ENCODE data around the gene TULP3.
A peak's percentile ranks its signal among the peaks of the same experiment; 100 is the strongest.

TULP3 gene

GRCh38 chr12:2877047-2877952 lies 13.4 kb upstream of the TULP3 start, which contains the start of the genes FOXM1 and RHNO1:
FOXM1 (minus strand) TSS chr12:2877174; CDS start chr12:2874478, 2,696 bp downstream.
RHNO1 (plus strand) TSS chr12:2877223; CDS start chr12:2885367, 8,144 bp downstream.
- peak; percentile 76 to 78 (median 78) for DNase-seq (ENCODE audit: low read depth in 3 of 3)

DNA sequence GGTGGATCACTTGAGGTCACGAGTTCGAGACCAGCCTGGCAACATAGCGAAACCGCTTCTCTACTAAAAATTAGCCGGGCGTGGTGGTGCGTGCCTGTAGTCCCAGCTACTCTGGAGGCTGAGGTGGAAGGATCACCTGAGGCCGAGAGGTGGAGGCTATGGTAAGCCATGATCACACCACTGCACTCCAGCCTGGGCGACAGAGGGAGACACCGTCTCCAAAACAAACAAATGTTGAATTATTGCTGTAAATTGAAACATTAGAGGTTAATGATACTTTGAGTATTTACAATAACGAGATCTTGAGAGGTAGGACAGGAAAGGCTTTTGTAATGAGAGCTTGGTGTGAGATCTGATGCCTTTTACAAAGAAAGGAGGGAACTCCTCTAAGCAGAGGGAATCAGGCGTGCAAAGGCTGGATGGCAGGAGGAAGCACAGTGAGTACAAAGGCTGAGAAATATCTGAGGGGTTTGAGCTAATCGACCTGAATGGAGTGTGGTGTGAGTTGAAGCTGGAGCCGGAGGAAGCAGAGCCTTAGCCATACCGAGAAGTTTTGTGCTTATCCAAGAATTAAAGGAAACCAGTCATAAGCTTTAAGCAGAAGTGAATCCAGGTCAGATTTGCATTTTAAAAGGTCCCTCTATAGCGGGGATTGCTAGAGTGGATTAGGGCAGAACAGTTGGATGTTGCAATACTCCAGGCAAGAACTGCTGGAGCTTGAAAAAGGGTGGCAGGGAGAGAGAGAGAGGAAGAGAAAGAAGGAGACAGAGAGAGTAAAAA lies 12.5 kb upstream of the TULP3 start:
- DNase-seq (ENCODE audit: low read depth in 3 of 3): no peak

DNA sequence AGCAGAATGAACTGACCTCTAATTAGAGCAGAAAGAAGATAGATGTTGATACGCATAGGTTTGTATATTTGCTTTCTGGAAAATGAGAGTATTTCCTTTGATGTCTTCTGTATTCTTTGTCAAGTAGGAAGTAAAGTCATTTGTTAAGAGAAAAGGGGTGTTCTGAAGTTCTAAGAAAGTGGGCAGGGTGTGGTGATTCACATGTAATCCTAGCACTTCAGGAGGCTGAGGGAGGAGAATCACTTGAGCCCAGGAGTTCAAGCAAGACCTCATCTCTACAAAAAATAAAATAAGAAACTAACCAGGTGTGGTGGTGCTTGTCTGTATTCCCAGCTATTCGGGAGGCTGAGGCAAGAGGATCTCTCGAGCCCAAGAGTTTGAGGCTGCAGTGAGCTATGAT lies 10.8 kb upstream of the TULP3 start:
- DNase-seq (ENCODE audit: low read depth in 3 of 3): no peak

DNA sequence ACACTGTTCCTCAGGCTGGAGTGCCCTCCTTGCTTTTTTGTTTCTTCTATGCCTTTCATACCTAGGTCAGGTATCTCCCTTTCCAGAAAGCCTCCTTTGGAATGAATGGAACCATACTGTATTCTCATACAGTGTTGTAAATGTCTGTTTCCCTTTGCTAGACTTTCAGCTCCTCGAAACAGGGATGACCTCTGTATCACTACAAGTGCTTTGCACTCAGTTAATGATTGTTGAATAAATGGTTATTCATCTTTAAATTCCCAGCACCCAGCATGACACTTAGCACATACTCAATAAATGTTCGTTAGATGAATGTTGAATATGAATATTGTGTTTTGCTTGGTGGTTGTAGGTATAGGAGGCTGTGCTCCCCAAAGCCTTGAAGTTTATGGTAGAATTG lies 5.9 kb upstream of the TULP3 start:
- no peak for DNase-seq (ENCODE audit: low read depth in 3 of 3)

DNA sequence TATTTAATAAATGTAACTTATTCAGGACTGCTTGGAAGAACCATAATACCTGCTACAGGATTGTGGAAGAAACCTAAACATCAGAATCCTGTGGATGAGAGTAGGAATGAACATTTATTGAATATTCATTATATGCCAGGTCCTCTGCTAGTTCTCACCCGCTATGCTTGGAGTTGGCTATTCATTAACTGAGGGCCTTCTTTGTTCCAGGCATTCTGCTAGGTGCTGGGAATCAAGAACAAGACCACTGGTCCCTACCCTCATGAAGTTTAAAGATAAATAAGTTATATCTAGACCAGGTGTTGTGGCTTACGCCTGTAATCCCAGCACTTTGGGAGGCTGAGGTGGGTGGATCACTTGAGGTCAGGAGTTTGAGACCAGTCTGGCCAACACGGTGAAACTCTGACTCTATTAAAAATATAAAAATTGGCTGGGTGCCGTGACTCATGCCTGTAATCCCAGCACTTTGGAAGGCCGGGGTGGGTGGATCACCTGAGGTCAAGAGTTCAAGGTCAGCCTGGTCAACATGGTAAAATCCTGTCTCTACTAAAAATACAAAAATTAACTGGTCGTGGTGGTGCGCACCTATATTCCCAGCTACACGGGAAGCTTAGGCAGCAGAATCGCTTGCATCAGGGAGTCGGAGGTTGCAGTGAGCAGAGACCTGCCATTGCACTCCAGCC lies 3.8 kb upstream of the TULP3 start:
- DNase-seq (ENCODE audit: low read depth in 3 of 3): no peak

DNA sequence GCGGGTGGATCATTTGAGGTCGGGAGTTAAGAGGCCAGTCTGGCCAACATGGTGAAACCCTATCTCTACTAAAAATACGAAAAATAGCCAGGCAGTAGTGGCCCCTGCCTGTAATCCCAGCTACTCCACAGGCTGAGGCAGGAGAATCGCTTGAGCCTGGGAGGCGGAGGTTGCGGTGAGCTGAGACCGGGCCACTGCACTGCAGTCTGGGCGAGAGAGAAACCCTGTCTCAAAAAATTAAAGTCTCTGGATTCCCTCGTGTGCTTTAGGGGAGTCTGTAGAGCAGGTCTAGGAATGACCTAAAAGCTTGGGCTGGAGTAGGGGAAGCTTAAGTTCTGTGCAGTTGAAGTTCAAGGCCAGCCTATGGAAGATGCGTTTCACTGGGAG lies 697 bp upstream of the TULP3 start:
- no peak for DNase-seq (ENCODE audit: low read depth in 3 of 3)

- no peak for DNase-seq (ENCODE audit: low read depth in 3 of 3)
These were observed 756 bp downstream of the TULP3 start for GRCh38 chr12:2891240-2892053.

GRCh38 chr12:2892246-2892645 lies 1.6 kb downstream of the TULP3 start:
- DNase-seq (ENCODE audit: low read depth in 3 of 3): no peak

DNA sequence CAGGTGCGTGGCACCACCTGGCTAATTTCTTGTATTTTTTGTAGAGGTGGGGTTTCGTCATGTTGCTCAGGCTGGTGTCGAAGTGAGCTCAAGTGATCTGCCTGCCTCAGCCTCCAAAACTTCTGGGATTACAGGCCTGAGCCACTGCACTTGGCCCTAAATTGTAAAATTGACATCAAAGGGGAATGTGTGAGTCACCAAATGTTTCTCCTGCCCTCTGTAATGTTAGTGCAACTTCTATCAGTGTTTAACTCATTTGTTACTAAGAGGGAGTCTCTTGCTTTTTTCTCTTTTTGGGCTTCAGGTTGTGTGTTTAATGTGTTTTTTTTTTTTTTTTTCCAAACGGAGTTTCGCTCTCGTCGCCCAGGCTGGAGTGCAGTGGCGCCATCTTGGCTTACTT lies 2.3 kb downstream of the TULP3 start:
- no peak for DNase-seq (ENCODE audit: low read depth in 3 of 3)

DNA sequence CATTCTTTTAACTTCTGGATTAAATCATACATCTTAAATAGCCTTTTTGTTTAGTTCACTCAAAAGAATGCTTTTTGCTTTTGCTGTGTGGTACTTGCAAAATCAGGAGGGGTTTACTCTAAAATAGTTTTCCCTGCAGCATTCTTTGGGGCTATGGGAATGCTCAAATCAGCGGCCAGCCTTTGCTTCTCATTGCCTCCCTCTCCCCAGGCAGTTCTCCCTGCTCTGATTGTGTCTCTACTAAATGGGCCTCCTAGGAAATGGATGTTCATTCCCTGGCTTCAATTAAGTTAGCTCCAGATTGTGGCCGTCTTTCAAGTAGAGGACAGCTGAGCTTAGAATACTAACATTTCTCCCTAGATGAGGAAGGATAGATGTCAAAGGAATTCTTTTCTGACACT lies 4.4 kb downstream of the TULP3 start:
- no peak for DNase-seq (ENCODE audit: low read depth in 3 of 3)

DNA sequence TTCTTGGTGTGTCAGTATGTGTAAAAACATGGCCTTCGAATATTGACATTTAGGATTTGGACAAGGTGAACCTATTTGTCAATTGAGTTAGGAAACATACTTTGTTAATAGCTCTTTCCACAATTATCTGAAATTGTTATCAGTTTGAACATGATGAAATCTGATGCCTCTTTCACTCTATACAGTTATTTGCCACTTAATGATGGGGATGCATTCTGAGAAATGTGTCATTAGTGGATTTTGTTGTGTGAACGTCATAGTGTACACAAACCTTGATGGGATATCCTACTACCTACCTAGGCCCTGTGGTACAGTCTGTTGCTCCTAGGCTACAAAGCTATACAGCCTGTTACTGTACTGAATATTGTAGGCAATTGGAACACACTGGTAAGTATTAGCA lies 4.8 kb downstream of the TULP3 start:
- no peak for DNase-seq (ENCODE audit: low read depth in 3 of 3)

DNA sequence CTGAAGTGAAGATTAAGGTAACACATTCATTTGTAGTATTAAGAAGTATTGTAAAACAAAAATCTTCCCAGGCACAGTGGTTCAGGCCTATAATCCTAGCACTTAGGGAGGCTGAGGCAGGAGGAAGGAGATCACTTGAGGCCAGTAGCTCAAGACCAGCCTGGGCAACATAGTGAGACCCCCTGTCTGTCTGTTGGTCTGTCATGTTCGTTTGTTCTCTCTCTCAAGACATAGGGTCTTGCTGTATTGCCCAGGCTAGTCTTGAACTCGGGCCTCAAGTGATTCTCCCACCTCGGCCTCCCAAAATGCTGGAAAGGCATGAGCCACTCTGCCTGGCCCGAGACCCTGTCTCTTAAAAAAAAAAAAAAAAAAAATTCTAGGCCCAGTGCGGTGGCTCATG lies 6.7 kb downstream of the TULP3 start:
- DNase-seq (ENCODE audit: low read depth in 3 of 3): no peak

GRCh38 chr12:2900642-2901041 lies 10.0 kb downstream of the TULP3 start:
- no peak for DNase-seq (ENCODE audit: low read depth in 3 of 3)

GRCh38 chr12:2902272-2902880 lies 11.7 kb downstream of the TULP3 start:
- no peak for DNase-seq (ENCODE audit: low read depth in 3 of 3)

DNA sequence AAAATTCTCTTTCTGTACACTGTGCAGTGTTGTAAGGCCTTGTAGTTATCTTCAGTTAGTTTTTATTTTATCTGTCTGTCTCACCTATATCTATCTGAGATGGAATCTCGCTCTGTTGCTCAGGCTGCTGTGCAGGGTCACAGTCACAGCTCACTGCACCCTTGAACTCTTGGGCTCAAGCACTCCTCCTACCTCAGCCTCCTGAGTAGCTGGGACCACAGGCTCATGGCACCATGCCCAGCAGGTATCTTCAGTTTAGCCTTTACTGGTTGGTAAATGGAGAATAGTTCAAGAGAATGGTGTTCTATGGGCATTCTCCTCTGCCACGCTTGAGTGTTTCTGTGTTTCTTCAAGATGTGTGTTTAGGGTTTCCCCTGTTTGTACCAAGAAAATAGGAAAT lies 13.6 kb downstream of the TULP3 start:
- no peak for DNase-seq (ENCODE audit: low read depth in 3 of 3)

- no peak for DNase-seq (ENCODE audit: low read depth in 3 of 3)
These were observed 21.5 kb downstream of the TULP3 start for GRCh38 chr12:2912216-2912575.

DNA sequence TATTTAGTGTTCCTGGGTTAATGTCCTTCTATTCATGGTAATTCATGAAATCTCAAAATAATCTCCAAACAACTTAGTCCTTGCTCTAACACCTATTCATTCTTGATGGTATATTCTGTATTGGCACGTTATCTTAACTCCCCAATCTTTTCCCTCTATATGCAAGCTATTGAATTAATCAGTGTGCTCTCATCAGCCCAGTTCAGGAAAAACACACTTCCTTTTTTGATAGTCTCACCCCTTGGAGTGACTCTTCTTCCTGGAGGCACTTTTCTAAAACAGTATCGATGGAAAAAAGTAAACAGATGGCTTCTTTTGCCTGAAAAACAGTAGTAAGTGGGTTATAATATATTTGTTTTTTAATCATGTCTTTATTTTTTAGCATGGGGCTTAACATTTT lies 28.6 kb downstream of the TULP3 start:
- no peak for DNase-seq (ENCODE audit: low read depth in 3 of 3)

- DNase-seq (ENCODE audit: low read depth in 3 of 3): no peak
These were observed 31.6 kb downstream of the TULP3 start for GRCh38 chr12:2922329-2922728.

GRCh38 chr12:2923057-2923456 lies 32.4 kb downstream of the TULP3 start:
- DNase-seq (ENCODE audit: low read depth in 3 of 3): no peak

- DNase-seq (ENCODE audit: low read depth in 3 of 3): no peak
These were observed 33.3 kb downstream of the TULP3 start for GRCh38 chr12:2924019-2924418.

All from stimulated activated CD4-positive, alpha-beta T cell treated with anti-CD3 and anti-CD28 coated beads, TNF-alpha, amount 100 ng/mL, for 48 hours (primary cell).